Mucosa of gallbladder (tissue), 1 donor: ENCODE results near the gene CHCHD2. TPM values are rescaled to one million over a fixed set of nuclear protein-coding genes. Genes with fewer than 3 reads are reported as not detected.
A peak's percentile ranks its signal among the peaks of the same experiment; 100 is the strongest.
"Not testable (repeated sequence)": the region's sequence is repeated elsewhere in the genome, so short reads cannot be mapped to it uniquely, and the experiment has no call there.

Experiments used
- DNase-seq: peaks from one replicate; pipeline ENCODE4 v3.0.0-alpha.2; 2020; ENCODE audit warnings: low spot score
- total RNA-seq: library from RNA; stranded (reverse); gene quantifications from one replicate; pipeline ENCODE4 v1.2.1, GENCODE V29; 2021
- donor health status: DM: no; HTN: no; CAD: no.

Gene CHCHD2
- total RNA-seq, result 293 TPM

GRCh38 chr7:56106108-56107073 lies at the start of gene CHCHD2:
CHCHD2 (minus strand) TSS chr7:56106476; CDS start chr7:56106413, 63 bp downstream.
- peak; percentile 98 for DNase-seq

GRCh38 chr7:56131062-56131461 lies 24.8 kb upstream of the CHCHD2 start:
- DNase-seq, result not testable (repeated sequence)

GRCh38 chr7:56127241-56127975 lies 21.1 kb upstream of the CHCHD2 start:
- no peak for DNase-seq

GRCh38 chr7:56125831-56126230 lies 19.6 kb upstream of the CHCHD2 start:
- no peak for DNase-seq

- no peak for DNase-seq
Measured at GRCh38 chr7:56124981-56125380, 18.7 kb upstream of the CHCHD2 start.

- DNase-seq, result no peak
Measured at GRCh38 chr7:56121440-56121839, 15.2 kb upstream of the CHCHD2 start.

- no peak for DNase-seq
Measured at GRCh38 chr7:56115852-56116538, 9.7 kb upstream of the CHCHD2 start, which contains the start of gene NUPR2. NUPR2 (minus strand) TSS chr7:56116417; CDS start chr7:56116314, 103 bp downstream.

- DNase-seq, result not testable (repeated sequence)
Measured at GRCh38 chr7:56112244-56112643, 6.0 kb upstream of the CHCHD2 start.

GRCh38 chr7:56110611-56111010 lies 4.3 kb upstream of the CHCHD2 start:
- no peak for DNase-seq

GRCh38 chr7:56107954-56108258 lies 1.6 kb upstream of the CHCHD2 start:
- no peak for DNase-seq

GRCh38 chr7:56105508-56105907 lies 768 bp downstream of the CHCHD2 start:
- DNase-seq, result no peak

- not testable (repeated sequence) for DNase-seq
Measured at GRCh38 chr7:56104138-56104537, 2.1 kb downstream of the CHCHD2 start.

GRCh38 chr7:56099653-56100052 lies 6.6 kb downstream of the CHCHD2 start:
- no peak for DNase-seq

GRCh38 chr7:56098187-56099008 lies 7.9 kb downstream of the CHCHD2 start:
- DNase-seq, result not testable (repeated sequence)

GRCh38 chr7:56097700-56098099 lies 8.6 kb downstream of the CHCHD2 start:
- no peak for DNase-seq

- peak; percentile 68 for DNase-seq
Measured at GRCh38 chr7:56092789-56093531, 13.3 kb downstream of the CHCHD2 start, which contains the start of gene PHKG1. PHKG1 (minus strand) TSS chr7:56092952; CDS start chr7:56088941, 4,011 bp downstream.

- DNase-seq, result not testable (repeated sequence)
Measured at GRCh38 chr7:56092388-56092787, 13.9 kb downstream of the CHCHD2 start.

- DNase-seq, result no peak
Measured at GRCh38 chr7:56091591-56091990, 14.7 kb downstream of the CHCHD2 start.

GRCh38 chr7:56087445-56087844 lies 18.8 kb downstream of the CHCHD2 start:
- no peak for DNase-seq

GRCh38 chr7:56086761-56087160 lies 19.5 kb downstream of the CHCHD2 start:
- no peak for DNase-seq
